Fibroblast of lung (primary cell): ENCODE measurements around the gene CTDSPL.

ENCODE experiments used
- CTCF ChIP-seq, 2 donors: IDR thresholded peaks in 1 of 2; conservative IDR thresholded peaks in 1 of 2; 1 replicate in 1 of 2; 2 replicates in 1 of 2; pipeline ENCODE4 v1.5.1; 2011 to 2012; ENCODE audit warnings: low read length in 2 of 2, control low read depth in 1 of 2, inconsistent platforms in 1 of 2, low read depth in 1 of 2, mild to moderate bottlenecking in 1 of 2
- EZH2 ChIP-seq: IDR thresholded peaks from 2 replicates; pipeline ENCODE4 v1.5.1; 2012; ENCODE audit warnings: low read length, control low read depth, mild to moderate bottlenecking; ENCODE audit errors: missing control alignments

- TF ChIP-seq CTCF (conservative IDR thresholded peaks at IDR 0.05 in 1 of 2, IDR thresholded peaks at IDR 0.05 in 1 of 2; ENCODE audit: low read depth in 1 of 2, low read length in 2 of 2) = no peak
- no peak for TF ChIP-seq EZH2
Observed at GRCh38 chr3:37987751-37988179, 126.1 kb downstream of the CTDSPL start.
